Measurements from ENCODE around the gene ISL1.

The ISL1 gene

DNA sequence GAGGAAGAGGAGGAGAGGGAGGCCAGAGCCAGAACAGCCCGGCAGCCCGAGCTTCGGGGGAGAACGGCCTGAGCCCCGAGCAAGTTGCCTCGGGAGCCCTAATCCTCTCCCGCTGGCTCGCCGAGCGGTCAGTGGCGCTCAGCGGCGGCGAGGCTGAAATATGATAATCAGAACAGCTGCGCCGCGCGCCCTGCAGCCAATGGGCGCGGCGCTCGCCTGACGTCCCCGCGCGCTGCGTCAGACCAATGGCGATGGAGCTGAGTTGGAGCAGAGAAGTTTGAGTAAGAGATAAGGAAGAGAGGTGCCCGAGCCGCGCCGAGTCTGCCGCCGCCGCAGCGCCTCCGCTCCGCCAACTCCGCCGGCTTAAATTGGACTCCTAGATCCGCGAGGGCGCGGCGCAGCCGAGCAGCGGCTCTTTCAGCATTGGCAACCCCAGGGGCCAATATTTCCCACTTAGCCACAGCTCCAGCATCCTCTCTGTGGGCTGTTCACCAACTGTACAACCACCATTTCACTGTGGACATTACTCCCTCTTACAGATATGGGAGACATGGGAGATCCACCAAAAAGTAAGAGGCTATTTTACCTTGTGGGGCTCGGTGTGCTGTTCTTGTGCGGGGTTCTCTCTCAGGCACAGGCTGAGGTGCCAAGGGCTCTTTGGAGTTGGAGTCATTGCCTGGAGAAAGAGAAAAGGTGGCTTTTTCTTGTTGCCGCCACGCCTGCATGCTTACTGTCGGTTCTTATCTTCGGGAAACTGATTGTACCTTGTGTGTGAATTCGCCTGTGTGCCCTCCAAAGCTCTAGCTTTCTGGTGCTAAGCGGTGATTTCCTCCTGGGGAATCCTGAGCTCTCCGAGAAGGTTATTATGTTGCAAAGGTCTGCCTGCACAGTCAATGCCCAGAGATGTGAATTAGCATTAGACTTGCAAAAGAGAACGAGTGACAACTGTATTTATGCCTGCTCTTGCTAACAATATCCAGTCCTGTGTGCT lies at the start of gene ISL1:
TSS of gene ISL1 (plus strand) at position 318 of the 991 bp plus-strand sequence. CDS start at position 542, 224 bp downstream.
- DNase-seq: no peak

DNA sequence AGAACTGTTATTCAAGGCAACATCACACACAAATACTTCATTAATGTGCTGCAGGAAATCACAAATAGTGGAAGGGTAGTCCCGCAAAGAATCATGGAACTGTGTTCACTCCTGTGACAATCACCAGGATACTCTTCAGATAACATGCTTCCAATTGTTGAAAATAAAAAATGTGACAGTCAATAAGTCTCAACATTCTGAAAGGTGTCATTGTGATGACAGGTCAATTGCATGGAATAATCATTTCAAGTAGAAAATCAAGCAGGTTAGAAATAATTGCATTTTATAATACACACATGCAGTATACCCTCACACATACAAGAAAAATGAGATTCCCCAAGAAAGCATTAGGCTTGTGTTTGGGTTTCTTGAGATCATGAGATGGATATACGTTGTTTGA lies 46.4 kb upstream of the ISL1 start:
- no peak for DNase-seq

GRCh38 chr5:51345106-51345505 lies 38.1 kb upstream of the ISL1 start:
- DNase-seq: no peak

GRCh38 chr5:51347157-51347556 lies 36.1 kb upstream of the ISL1 start:
- no peak for DNase-seq

GRCh38 chr5:51347704-51348103 lies 35.5 kb upstream of the ISL1 start:
- DNase-seq: no peak

GRCh38 chr5:51371052-51371451 lies 12.2 kb upstream of the ISL1 start:
- no peak for DNase-seq

DNA sequence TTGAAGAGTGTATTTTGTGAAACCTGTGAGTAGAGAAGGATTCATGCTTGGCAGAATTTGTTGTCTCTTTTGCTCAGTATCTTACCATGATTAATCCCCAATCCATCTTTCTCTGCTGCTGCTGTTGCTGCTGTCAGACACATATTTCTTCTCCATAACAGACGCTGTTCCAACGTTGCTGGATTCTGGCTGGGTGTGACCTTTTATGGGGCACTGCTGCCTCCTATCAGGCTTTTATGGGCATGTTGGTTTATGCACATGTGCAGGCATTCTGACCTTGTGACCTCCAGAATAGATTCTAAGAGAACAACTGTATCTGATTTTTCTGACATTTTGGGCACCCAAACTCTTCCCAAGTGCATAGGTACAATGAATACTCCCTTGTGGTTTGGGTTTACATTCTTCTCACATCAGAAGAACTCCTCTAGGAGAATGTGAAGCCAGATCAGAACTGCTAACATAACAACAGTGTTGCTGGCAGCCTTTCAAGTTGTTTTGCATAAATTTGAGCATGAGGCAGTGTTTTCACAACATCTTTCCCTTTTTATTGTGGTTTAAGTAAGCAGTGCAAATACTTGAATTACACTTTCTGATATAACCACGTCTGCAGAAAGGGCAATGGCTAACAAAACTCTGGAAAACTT lies 9.2 kb upstream of the ISL1 start:
- no peak for DNase-seq

- no peak for DNase-seq
These were observed 8.2 kb upstream of the ISL1 start for GRCh38 chr5:51375084-51375483.

DNA sequence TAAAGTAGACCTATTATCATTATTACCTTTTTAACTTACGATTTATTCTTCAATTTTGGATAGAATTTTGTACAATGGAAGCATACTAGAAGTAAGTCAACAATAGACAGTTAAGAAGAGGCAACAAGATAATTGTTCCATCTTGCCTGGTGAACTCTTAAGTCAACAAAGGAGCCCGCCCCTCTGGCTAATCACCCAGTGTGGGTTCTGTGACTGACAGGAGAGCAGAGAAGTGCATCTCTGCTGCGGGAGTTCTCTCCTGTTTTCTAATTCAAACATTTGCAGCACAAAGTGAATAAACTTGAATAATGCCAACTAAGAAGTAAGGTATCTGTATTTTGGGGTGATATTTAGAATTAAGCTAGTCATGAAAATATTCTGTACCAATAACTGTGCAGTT lies 6.7 kb upstream of the ISL1 start:
- DNase-seq: no peak

GRCh38 chr5:51377151-51378060 lies 5.8 kb upstream of the ISL1 start:
- no peak for DNase-seq

GRCh38 chr5:51378061-51378409 lies 5.2 kb upstream of the ISL1 start:
- DNase-seq: no peak

- DNase-seq: no peak
These were observed 4.6 kb upstream of the ISL1 start for GRCh38 chr5:51378448-51379330.

GRCh38 chr5:51379331-51379700 lies 3.9 kb upstream of the ISL1 start:
- no peak for DNase-seq

DNA sequence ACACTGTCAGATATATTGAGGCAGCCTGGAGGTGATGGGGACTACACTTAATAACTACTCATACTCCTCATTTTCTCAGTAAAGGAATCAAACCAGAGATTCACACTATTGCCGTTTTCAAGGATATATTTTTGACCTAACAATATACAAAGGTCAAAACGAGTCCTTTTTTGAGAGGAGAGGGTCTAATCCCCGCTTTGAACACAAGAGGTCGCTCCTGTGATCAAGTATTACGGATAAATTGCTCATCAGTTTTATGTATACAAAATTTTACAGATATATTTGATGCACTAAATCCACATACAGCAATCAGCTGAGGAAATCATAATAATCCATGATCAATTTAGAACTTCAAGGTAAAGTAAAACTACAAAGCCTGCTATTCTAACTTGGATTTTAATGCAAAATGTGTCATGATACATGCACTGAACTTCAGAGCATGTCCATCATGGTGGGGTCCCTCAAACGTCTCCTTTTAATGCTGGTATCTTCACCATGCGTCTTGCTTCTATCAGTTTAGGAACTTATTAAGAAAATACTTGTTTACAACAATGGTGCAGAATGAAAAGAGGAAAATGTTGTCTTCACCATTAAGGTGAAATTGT lies 2.5 kb upstream of the ISL1 start:
- DNase-seq: no peak

DNA sequence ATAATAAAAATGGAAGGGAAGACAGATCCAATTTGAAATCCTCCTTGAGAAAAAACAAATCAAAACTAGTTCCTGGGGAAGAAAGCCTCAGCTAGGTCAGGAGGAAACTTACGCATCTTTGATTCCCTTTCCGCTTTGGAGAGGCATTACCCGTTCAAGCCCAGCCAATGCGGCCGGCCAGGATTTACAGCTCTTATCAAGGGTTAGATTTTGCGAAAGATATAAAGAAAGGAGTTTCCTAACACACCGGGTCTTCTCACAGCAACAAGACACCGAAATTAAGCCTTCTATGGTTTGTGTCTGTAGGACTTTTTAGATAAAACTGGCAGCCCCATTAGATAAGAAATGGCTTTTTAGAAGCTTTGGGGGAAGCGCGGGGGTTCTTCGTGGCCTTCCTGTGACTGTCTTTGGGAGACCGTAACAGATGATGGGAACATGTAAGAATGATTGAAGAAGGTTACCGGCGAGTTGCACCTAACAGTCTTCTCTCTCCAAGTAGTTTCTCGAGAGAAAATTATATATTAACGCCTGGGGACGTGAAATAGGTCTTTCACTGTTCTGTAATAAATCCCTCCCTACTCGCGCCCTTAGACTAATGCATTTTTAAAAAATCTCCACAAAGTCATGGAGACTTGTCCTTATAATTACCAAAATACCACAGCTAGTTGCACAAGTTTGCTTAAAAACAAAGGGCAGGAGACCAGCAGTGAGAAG lies 1.3 kb upstream of the ISL1 start:
- DNase-seq: no peak

GRCh38 chr5:51382521-51383130 lies 622 bp upstream of the ISL1 start:
- DNase-seq: no peak

- DNase-seq: no peak
These were observed 1.1 kb downstream of the ISL1 start for GRCh38 chr5:51384281-51384840.

- no peak for DNase-seq
These were observed 2.0 kb downstream of the ISL1 start for GRCh38 chr5:51385216-51385615.

- no peak for DNase-seq
These were observed 4.0 kb downstream of the ISL1 start for GRCh38 chr5:51386916-51387883.

Data from stimulated activated CD8-positive, alpha-beta memory T cell treated with anti-CD3 and anti-CD28 coated beads, Interleukin-4, amount 100 ng/mL, for 48 hours (primary cell).